GM21390 (cell line): ENCODE measurements around the gene NKAIN2.
"Not testable (repeated sequence)": the region's sequence is repeated elsewhere in the genome, so short reads cannot be mapped to it uniquely, and the experiment has no call there.

Source experiments
- ATAC-seq: cut with Tn5 transposase; IDR thresholded peaks from one replicate; pipeline ENCODE4 v1.9.1; 2021; ENCODE audit not compliant: unreplicated experiment

Gene NKAIN2

DNA sequence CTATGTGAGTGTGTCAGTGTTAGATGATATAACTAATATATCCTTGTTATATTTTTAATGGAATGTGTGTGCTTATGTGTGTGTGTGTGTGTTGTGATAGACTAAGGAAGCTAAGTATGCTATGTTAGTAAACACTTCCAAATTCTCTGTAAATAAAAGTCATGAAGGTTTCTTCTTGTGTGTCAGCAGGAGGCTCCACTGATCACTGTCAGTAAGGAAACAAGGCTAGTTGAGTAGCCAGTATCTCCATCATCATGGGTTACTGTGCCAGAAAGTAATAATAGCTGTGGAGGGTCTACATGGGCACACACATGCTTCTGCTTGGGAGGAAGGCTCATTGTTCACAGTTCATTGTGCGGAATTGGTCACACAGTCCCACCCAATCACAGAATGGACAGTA, 855.8 kb downstream of the NKAIN2 start:
- ATAC-seq, result no peak

DNA sequence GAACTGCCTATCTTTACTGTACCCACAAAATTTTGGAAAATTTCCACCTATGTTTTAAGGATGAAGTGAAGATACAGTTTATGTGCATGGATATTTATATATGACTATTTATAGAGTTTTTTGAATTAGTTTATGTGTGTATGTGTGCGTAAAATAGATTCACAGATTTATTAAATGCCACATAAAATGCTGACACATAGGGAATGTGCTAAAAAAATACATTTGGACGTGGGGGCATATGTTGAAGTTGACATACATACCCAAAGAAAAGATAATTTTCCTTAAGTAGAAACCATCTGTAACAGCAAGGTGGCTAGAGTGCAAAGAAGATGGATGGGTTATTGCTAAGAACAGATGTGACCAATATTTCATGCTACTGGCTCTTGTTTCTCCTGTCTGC, 856.5 kb downstream of the NKAIN2 start:
- ATAC-seq, result no peak

- no peak for ATAC-seq
Measured at GRCh38 chr6:124661097-124661661, 857.5 kb downstream of the NKAIN2 start.

- no peak for ATAC-seq
Measured at GRCh38 chr6:124668028-124668427, 864.4 kb downstream of the NKAIN2 start.

- no peak for ATAC-seq
Measured at GRCh38 chr6:124669713-124670480, 866.2 kb downstream of the NKAIN2 start.

- no peak for ATAC-seq
Measured at GRCh38 chr6:124670801-124671200, 867.1 kb downstream of the NKAIN2 start.

DNA sequence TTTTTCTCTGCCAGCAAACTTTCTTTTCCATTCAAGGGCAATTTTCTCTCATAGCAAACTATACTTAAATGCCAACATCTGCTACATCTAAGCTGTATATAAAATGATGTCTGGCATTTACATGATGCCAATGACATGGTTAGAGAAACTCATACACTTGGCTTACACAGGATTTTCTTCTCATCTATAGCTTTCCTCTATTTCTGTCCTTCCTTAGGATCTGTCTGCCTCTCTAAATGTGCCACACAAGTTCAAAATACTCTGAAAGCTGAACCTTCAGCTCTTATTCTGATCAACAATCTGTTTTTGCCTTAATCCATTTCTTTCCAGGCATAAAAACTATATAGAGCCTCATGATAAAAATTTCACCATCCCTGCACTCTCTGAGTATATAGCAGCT, 867.7 kb downstream of the NKAIN2 start:
- no peak for ATAC-seq

DNA sequence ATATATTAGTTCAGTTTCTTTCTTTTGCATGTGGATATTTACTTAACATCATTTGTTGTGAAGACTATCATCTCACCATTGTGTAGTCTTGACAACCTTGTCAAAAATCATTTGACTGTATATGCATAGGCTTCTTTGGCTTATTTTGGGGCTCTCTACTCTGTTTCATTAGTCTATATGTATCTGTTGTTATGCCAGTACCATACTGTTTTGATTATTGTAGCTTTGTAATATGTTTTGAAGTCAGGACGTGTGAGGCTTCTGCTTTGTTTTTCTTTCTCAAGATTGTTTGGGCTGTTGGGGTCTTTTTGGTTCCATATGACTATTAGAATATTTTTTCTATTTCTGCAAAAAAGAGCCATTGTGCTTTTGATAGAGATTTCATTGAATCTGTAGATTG, 870.4 kb downstream of the NKAIN2 start:
- ATAC-seq, result no peak

GRCh38 chr6:124676033-124676432, 872.4 kb downstream of the NKAIN2 start:
- ATAC-seq, result no peak

DNA sequence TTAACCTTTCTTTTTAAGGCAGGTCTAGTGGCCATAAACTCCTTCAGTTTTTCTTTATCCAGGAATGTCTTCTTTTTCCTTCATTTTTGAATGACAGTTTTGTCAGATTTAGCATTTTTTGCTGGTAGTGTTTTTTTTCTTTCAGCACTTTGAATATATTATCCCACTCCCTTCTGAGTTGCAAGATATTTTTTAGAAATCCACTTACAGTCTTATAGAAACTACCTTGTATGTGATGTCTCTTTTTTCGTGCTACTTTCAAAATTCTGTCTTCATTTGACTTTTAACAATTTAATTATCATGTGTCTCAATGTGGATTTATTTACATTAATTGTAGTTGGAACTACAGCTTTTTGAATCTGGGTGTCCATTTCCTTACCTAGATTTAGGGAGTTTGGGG, 874.2 kb downstream of the NKAIN2 start:
- no peak for ATAC-seq

GRCh38 chr6:124679387-124679786, 875.7 kb downstream of the NKAIN2 start:
- no peak for ATAC-seq

- ATAC-seq, result no peak
Measured at GRCh38 chr6:124682751-124683150, 879.1 kb downstream of the NKAIN2 start.

GRCh38 chr6:124683507-124683906, 879.8 kb downstream of the NKAIN2 start:
- no peak for ATAC-seq

GRCh38 chr6:124684621-124685020, 881.0 kb downstream of the NKAIN2 start:
- no peak for ATAC-seq

DNA sequence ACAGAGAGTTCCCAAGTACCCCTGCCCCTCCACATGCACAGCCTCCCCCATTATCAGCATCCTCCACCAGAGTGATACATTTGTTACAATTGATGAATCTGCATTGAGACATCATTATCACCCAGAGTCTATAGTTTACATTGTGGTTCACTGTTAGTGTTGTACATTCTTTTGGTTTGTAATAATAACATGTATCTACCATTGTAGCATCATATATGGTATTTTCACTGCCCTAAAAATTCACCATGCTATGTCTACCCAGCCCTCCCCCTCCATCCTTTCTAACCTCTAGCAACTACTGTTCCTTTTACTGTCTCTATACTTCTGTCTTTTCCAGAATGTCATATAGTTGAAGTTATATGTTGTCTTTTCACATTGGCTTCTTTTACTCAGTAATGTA, 884.7 kb downstream of the NKAIN2 start:
- no peak for ATAC-seq

DNA sequence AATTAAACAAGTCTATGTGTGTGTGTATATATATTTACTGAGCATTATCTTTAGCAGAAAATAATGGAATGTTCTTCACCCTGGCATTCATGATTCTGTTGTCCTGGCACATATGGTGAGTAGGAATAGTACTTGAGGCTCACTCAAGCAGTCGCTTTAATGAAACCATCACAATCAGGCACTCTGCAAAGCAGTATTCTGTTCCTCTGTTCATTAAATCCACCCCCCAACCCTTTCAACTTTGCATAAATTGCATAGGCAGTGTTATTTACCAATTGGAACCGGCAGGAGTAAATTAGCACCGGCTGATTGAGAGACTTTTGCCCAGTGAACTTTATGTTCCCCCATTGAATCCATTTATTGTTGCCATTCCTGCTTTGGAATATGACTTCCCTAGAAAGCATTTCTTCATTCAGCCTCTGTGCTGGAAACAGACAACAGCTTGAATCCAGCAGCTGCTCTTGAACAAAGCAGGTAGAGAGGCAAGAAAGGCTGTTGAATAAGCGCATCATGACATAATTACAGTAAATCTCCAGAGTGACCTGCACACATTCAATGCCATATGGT, 890.6 kb downstream of the NKAIN2 start:
- no peak for ATAC-seq

GRCh38 chr6:124699038-124699437, 895.4 kb downstream of the NKAIN2 start:
- ATAC-seq, result no peak

DNA sequence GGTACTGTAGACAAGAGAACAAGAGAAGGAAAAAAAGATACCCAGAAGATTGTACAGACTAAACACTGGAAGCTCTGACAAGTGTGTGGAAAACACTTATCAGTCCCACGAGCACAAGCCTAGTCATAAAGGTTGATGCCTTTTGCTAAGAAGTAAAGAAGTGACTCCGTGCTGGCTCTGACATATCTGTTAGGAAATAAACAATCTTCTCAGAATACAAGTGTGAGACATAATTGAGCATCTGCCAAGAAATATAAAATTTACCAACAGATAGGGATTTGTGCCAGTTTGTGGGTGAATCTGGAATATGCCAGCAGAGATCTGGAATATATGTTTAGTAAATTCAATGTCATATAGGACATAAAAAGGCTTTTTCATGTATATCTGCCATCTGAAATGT, 899.9 kb downstream of the NKAIN2 start:
- ATAC-seq, result no peak

DNA sequence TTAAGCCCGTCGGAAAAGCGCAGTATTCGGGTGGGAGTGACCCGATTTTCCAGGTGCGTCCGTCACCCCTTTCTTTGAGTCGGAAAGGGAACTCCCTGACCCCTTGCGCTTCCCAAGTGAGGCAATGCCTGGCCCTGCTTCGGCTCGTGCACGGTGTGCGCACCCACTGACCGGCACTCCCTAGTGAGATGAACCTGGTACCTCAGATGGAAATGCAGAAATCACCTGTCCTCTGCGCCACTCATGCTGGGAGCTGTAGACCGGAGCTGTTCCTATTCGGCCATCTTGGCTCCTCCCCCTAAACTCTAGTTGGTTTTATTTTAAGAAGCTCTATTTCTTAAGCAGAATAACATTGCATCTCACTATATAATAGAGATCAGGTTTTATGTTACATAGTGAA, 908.9 kb downstream of the NKAIN2 start:
- ATAC-seq, result not testable (repeated sequence)

GRCh38 chr6:124714728-124715127, 911.1 kb downstream of the NKAIN2 start:
- ATAC-seq, result no peak

GRCh38 chr6:124719913-124720312, 916.2 kb downstream of the NKAIN2 start:
- no peak for ATAC-seq

DNA sequence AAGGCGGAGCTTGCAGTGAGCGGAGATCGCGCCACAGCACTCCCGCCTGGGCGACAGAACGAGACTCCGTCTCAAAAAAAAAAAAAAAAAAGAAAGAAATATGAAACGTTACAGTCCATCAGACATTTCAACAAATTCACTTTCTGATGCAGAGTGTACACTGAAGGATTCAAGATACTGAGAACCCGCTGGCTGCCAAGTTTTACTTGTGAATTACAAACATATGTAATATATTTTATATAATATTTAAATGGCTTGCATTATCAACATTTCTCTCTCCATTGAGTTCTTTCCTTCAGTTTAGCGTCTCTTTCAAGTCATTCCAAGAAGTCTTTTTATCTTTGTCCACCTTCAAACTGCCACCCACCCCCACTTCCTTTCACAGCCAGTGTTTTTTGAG, 917.7 kb downstream of the NKAIN2 start:
- no peak for ATAC-seq
